ENCODE results near the gene PCA3.

The PCA3 gene

DNA sequence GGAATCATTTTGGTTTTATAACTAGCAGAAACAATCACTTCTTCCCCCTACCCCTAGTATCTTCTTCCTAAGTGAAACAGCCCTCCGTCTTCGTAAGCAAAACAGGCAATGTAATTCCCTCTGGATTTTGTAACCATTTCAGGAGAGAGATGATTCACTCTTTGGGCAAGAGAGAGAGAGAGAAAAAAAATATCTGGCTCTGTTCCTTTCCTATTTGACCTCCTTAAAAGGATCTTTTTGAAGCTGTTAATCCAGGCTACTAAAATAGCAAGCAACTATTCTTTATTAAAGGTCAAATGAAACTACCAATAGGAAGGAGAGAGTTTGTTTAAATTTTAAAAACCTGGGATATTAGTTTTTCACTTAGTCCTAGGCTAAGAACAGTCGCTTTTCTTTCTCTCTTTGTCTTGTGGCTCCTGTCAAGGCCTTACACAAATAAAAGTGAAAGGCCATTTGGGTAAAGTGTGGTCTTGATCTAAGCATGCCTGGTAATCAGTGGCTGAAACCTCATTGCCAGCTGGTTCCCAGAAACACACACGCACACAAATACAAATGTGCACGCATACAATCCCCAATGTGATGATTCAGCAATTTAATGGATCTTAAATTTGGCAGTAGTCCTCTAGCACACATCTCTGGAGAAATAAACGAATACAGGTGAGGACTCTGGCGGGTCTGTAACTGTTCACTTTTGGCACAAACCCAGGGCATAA lies 71.5 kb downstream of the PCA3 start:
- peak; percentile 49 for DNase-seq
